WERI-Rb-1 (cell line): Measurements from ENCODE around the gene GALP.
"Not testable (repeated sequence)": the region's sequence is repeated elsewhere in the genome, so short reads cannot be mapped to it uniquely, and the experiment has no call there.

Source experiments
- DNase-seq: peaks from one replicate; pipeline ENCODE4 v3.0.0-alpha.2; 2020
- H3K27ac ChIP-seq: fragments of 250-450 bp; sonication (Bioruptor Pico); 2 replicates; pipeline ENCODE4 v1.5.1; 2020; ENCODE audit warnings: mild to moderate bottlenecking, moderate library complexity
- H3K27me3 ChIP-seq: fragments of 250-450 bp; sonication (Bioruptor Pico); 2 replicates; pipeline ENCODE4 v1.5.1; 2021; ENCODE audit warnings: mild to moderate bottlenecking, low read depth, moderate library complexity; ENCODE audit not compliant: insufficient read depth, severe bottlenecking
- H3K36me3 ChIP-seq: fragments of 250-450 bp; sonication (Bioruptor Pico); 2 replicates; pipeline ENCODE4 v1.5.1; 2020; ENCODE audit warnings: mild to moderate bottlenecking, moderate library complexity
- H3K4me3 ChIP-seq: 2 replicates; pipeline ENCODE4 v1.5.1; 2011; ENCODE audit warnings: low read depth, mild to moderate bottlenecking, control low read depth, low read length
- H3K9me3 ChIP-seq: fragments of 250-450 bp; sonication (Bioruptor Pico); 2 replicates; pipeline ENCODE4 v1.5.1; 2021; ENCODE audit warnings: mild to moderate bottlenecking, moderate library complexity; ENCODE audit not compliant: severe bottlenecking
- TF ChIP-seq, protein P1 (sequence below): IDR thresholded peaks from 2 replicates; pipeline ENCODE4 v1.5.1; 2011; ENCODE audit warnings: low read depth, mild to moderate bottlenecking, control low read depth, inconsistent platforms, low read length

GALP gene

DNA sequence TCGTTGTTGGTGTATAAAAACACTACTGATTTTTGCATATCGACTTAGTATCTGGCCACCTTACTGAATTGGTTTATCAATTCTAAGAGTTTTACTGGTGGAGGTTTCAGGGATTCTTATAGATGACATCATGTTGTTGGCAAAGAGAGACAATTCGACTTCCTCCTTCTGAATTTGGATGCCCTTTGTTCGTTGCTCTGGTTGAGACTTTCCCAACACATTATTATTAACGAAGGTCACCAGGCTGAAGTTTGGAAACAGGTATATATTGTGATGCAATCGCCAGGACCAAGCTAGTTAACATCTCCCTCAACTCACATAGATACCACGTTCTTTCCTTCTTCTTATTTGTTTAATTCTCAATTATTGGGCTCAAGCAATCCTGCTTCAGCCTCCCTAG lies 23.9 kb downstream of the GALP start:
- DNase-seq, result no peak
- no peak overlapping the region for H3K27ac ChIP-seq
- no peak overlapping the region for H3K4me3 ChIP-seq
- no peaks in the 10 kb centered on the region for H3K36me3 ChIP-seq
- H3K9me3 ChIP-seq, result no peaks in the 10 kb centered on the region
- no peaks in the 10 kb centered on the region for H3K27me3 ChIP-seq
- TF ChIP-seq, protein P1, sequence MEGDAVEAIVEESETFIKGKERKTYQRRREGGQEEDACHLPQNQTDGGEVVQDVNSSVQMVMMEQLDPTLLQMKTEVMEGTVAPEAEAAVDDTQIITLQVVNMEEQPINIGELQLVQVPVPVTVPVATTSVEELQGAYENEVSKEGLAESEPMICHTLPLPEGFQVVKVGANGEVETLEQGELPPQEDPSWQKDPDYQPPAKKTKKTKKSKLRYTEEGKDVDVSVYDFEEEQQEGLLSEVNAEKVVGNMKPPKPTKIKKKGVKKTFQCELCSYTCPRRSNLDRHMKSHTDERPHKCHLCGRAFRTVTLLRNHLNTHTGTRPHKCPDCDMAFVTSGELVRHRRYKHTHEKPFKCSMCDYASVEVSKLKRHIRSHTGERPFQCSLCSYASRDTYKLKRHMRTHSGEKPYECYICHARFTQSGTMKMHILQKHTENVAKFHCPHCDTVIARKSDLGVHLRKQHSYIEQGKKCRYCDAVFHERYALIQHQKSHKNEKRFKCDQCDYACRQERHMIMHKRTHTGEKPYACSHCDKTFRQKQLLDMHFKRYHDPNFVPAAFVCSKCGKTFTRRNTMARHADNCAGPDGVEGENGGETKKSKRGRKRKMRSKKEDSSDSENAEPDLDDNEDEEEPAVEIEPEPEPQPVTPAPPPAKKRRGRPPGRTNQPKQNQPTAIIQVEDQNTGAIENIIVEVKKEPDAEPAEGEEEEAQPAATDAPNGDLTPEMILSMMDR, result no peak

DNA sequence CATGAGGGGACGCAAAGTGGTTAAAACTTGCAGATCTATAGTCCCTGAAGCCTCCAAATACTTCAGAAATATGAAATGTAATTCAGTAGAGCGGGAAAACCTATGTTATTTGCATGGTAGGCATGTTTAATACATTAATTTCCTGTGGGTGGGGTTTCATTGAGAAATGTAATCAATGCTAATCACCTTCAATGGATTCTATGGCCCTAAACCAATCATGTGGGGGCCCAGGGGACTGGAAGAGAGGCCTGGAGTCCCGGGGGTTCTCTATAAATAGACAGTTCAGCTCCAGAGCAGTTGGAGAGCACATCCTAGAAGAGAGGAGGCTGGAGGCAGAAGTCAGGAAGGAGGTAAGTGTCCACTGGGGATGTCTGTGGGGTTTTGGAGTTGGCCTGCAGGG lies 26.2 kb downstream of the GALP start, which contains the start of gene ZSCAN5C:
TSS of gene ZSCAN5C (plus strand) at position 301 of the 400 bp plus-strand sequence. CDS start 3,641 bp downstream, outside the sequence.
- Histone ChIP-seq H3K9me3 (no peaks in the 10 kb centered on the region), H3K4me3 (no peak within 1 kb of the TSS), H3K36me3 (no peaks in the 10 kb centered on the region), H3K27ac (no peak within 1 kb of the TSS), H3K27me3 (no peaks in the 10 kb centered on the region)
- DNase-seq, result no peak
- TF ChIP-seq, protein P1, result no peak

DNA sequence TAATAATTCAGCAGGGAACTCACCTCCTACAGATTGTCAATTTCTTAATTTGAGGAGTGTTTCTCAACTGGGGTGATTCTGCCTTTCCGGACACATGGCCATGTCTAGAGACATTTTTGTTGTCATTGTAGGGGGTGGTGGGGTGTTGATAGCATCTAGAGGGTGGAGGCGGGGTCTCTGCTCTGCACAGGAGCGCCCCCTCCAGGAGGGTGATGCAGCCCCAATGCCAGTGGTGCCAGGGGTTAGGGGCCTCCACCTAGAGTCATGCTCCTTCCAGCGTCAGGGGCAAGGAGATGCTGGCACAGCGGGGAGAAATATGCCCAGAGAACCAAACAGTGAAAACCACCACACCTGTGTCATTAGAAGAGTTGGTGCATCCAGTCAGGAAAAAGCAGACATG lies 31.8 kb downstream of the GALP start:
- H3K9me3 ChIP-seq, DNase-seq, H3K27ac ChIP-seq, H3K4me3 ChIP-seq, H3K36me3 ChIP-seq, H3K27me3 ChIP-seq: not testable (repeated sequence)

DNA sequence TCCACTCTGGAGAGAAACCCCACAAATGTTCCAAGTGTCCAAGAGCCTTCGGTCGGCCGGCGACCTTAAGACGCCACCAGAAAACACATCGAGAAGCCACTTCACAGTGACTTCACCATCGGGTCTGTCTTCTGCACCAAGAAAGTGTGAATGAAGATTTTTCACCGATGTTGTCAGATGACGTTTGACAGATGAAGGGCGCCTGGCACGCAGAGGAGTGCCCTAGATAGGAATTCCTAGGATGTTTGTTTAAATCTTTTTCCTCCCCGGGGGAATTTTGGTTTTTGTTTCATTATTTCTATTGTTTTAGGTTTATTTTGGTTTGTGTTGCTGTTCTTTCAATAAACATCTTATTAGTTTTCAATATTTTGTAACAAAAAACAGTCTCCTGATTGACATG lies 33.3 kb downstream of the GALP start:
- DNase-seq, result no peak
- H3K4me3 ChIP-seq, result no peak overlapping the region
- TF ChIP-seq, protein P1, result no peak

DNA sequence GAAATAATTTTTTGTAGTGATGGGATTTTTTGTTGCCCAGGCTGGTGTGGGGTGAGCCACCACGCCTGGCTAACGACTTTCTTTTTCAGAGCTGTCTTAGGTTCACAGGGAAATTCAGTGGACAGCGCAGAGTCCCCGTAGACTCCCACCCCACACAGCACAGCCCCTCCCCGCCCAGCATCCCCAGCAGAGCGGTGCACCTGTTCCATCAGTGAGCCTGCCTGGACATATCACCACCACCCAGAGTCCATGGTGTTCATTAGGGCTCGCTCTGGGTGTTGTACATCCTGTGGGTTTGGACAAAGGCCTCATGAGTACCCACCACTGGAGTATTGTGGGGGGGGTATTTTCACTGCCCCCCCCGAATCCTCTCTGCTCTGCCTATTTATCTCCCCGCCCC lies 34.2 kb downstream of the GALP start:
- DNase-seq, H3K36me3 ChIP-seq, H3K27ac ChIP-seq, H3K4me3 ChIP-seq, H3K27me3 ChIP-seq, H3K9me3 ChIP-seq: not testable (repeated sequence)

More for the DNA sequence above, 33.3 kb downstream of the GALP start:
- Histone ChIP-seq H3K9me3 (no peaks in the 10 kb centered on the region), H3K27ac (no peak overlapping the region), H3K27me3 (no peaks in the 10 kb centered on the region), H3K36me3 (no peaks in the 10 kb centered on the region)

DNA sequence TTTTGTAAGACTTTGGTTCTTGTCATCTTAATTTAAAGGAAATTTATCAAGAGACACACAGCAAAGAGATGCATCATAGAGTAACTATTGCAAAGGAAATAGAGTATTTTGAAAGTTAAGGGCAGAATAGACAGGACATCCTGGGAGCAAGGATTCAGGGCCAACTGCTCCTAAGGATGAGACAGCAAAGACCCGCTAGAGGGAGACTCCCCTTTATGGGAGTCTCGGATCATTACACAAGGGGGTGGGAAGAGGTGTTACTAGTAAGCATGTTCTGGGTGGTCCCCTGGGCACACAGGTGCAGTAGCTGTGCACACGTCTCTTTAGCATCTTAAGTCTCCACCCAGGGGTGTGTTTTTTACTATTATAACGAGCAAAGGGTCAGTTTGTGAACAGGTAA lies 35.9 kb downstream of the GALP start:
- TF ChIP-seq, protein P1, result no peak
- no peak for DNase-seq
- H3K36me3 ChIP-seq, result no peaks in the 10 kb centered on the region
- H3K4me3 ChIP-seq, result no peak overlapping the region
- H3K27me3 ChIP-seq, result no peaks in the 10 kb centered on the region
- H3K9me3 ChIP-seq, result no peaks in the 10 kb centered on the region
- H3K27ac ChIP-seq, result no peak overlapping the region
